KG1 (cell line): ENCODE results near the gene NFE2.
"Not testable (repeated sequence)": the region's sequence is repeated elsewhere in the genome, so short reads cannot be mapped to it uniquely, and the experiment has no call there.

ENCODE experiments used
- DNase-seq: peaks from one replicate; lab custom pipeline; 2025; lab: John Stamatoyannopoulos, UW

NFE2 gene

DNA sequence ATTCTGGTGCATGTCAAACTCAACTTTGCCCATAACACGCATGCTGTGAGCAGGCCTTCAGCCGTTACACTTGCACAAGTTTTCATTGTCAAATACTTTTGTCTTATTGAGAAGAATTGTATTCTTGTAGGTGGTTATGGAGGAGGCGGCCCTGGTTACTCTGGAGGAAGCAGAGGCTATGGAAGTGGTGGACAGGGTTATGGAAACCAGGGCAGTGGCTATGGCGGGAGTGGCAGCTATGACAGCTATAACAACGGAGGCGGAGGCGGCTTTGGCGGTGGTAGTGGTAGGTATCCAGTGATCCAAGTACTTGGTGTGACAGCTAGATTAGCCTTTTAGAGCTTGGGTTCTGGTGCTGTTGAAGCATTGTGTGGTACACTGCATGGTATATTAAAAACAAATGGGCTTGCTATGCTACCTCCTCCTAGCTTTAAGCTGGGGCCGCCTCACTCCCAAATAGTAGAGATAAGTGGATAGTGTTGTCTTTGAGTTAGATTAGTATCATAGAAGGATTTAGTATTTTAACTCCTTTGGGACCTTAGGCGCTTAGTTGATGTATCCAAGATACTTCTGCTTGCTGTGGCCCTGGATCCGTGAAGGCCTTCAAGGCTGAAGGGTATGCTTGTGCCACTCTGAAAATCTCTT is 17.7 kb downstream of the NFE2 start:
- no peak for DNase-seq

DNA sequence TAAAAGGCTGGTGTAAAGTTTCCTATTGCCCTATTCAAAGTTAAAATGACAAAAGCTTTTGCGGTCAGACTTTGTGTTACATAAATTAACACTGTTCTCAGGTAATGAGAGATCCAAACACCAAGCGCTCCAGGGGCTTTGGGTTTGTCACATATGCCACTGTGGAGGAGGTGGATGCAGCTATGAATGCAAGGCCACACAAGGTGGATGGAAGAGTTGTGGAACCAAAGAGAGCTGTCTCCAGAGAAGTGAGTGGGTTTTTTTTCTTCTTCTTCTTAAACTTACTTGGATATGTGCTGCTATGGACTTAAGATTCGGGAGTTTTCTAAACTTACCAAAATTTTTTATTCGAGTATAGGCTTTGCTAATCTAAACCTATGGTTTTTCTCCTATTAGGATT is 19.1 kb downstream of the NFE2 start:
- DNase-seq: not testable (repeated sequence)

DNA sequence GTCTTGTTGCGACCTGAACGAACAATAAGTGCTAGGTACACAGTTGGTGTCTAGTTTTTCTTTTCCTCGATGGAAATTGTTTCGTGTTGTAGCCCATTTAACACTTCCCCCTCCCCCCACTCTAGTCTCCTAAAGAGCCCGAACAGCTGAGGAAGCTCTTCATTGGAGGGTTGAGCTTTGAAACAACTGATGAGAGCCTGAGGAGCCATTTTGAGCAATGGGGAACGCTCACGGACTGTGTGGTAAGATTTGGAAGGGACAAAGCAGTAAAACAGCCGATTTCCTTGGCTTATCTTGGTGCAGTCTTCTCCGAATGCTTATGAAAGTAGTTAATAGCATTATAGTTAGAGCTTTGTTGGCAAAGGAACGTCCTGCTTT is 19.6 kb downstream of the NFE2 start:
- not testable (repeated sequence) for DNase-seq

DNA sequence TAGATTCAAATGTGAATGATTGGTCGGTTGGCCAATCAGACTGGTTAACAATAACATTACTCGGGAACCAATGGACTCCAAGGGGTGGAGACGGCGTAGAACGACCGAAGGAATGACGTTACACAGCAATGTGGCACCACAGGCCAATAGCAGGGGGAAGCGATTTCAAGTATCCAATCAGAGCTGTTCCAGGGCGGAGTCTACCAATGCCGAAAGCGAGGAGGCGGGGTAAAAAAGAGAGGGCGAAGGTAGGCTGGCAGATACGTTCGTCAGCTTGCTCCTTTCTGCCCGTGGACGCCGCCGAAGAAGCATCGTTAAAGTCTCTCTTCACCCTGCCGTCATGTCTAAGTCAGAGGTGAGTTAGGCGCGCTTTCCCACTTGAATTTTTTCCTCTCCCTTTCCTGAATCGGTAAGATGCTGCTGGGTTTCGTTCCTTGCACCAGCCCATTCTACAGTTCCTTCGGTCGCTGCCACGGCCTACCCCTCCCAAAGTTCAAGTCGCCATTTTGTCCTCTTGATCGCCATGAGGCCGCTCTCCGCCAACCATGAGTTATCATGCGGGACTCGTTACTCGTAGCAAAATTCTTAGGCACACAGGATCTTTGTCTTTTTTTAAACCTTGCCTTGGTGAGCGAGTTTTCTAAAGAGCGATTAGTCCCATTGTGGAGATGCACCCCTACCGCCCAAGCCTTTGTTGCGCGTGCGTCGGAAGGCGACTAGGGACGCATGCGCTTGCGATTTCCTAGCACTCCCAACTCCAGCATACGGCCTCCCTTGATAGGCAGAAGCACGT is 20.2 kb downstream of the NFE2 start, which contains the start of gene HNRNPA1:
Gene HNRNPA1 (plus strand): TSS at position 259 of the 793 bp plus-strand sequence. CDS start 82 bp downstream, at position 341.
- DNase-seq: peak; percentile 96

DNA sequence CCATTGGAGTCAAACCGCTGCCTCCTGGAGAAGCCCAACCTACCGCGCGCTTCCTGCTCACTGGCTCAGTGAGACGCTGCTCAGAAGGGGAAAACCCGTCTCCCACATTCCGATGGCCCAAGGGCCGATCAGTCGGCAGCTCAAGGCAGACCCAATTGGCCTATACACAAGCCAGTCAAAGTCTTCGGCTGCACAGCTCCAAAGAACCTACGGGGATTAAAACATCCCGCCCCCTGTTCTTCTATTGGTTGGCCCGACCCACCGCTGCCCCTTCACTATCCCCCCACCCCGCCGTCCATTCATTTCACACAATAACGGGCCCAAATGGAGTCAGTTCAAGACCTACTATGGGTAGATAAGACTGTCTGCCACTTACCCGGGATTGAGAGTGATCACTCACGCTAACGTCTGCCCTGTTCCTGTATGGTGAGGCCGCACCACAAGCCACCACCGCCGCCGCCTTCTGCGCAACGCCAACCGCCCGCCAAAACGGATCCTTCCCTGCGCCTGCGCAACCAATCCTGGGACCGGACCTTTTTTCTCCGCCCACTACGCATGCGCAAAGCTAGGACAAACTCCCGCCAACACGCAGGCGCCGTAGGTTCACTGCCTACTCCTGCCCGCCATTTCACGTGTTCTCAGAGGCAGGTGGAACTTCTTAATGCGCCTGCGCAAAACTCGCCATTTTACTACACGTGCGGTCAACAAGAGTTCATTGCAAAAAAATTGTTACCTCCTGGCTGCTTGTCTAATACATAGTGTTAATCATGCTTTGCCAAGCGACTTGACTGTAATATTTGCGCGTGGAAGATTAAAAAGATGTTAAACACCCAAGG is 21.0 kb downstream of the NFE2 start, which contains the start of gene CBX5:
Gene CBX5 (minus strand): TSS at position 491 of the 836 bp plus-strand sequence. CDS start 22,472 bp downstream, outside the sequence.
- DNase-seq: peak; percentile 96

DNA sequence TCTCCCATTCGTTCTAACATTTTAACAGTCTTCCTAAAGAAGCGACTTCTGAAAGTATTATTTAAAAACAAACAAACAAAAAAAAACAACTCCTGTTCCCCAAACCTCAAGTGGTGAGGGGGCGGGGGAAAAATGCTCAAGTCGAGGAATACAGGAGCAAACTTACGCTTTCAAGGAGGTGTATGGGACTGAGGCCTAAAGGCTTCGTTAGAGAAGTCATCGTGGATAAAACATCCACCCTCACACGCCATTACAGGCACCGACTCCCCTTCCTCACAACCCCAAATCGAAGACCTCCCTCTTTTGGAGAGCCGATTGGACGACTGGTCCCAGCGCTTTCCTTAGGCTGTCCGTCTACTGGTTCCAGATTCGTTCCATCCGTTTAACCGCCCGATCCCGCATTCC is 21.6 kb downstream of the NFE2 start:
- no peak for DNase-seq

DNA sequence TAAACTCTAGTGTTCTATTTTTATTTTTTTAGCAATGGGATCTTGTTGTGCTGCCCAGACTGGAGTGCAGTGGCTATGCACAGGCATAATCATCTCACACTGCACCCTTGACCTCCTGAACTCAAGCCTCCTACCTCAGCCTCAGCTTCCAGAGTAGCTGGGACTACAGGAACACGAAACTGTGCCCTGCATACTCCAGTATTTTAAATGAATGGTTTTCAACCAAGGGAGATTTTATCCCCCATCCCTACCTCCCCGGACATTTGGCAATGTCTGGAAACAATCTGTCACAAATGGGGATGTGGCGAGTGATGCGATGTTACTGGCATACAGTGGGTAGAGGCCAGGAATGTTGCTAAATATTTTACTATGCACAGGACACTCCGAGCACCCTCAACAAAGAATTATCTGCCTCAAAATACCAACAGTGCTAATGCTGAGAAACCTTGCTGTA is 23.0 kb downstream of the NFE2 start:
- no peak for DNase-seq

DNA sequence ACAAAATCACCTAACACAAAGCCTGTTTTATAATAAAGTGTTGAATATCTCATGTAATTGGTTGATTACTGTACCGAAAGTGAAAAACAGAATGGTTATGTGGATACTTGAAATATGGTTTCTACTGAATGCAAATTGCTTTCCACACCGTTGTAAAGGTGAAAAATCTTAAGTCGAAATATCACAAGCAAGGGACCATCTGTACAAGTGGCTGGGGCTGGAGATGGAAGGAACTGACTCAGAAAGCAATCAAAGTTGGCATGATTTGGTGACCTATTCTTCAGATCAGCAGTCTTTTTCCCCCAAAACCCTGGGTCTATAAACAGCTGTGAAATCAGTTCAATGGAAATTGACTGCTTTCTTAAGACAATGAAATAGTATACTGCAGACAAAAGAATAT is 24.4 kb downstream of the NFE2 start:
- DNase-seq: no peak

DNA sequence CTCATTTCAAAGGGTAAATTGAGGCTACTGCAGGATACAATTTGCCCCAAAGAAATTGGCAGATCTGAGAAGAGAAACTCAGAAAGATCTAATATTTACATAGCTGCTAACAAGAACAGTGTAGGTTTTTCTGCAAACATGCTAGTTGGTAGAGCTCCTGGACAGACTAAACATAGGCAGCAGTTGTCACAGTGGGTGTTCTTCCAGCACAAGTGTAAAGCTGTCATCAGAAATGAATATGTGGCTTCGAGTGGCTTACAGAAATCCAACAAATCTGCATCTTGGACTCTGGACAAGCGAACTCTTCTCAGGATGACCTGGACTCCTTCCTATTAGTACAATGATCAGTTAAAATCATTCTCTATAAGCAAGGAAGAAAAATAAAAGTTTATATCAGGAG is 26.8 kb downstream of the NFE2 start:
- DNase-seq: no peak

DNA sequence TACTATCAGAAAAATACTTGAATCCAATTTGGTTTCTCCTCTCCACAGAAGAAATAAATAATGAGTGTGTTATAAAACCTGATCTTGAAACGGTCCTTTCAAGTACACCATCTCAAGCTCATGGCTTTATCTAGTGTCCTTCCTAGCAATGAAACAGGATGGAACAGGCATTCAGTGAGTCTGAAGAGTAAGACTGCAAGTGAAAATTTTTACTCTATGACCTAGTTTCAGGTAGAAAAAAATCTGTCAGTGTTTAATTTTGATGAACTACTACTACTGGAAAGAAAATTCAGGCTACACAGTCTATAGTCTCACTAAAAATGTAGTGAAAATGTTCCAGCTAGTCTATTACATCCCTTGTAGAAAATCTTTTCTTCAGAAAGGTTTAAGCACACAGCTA is 28.6 kb downstream of the NFE2 start:
- DNase-seq: no peak

DNA sequence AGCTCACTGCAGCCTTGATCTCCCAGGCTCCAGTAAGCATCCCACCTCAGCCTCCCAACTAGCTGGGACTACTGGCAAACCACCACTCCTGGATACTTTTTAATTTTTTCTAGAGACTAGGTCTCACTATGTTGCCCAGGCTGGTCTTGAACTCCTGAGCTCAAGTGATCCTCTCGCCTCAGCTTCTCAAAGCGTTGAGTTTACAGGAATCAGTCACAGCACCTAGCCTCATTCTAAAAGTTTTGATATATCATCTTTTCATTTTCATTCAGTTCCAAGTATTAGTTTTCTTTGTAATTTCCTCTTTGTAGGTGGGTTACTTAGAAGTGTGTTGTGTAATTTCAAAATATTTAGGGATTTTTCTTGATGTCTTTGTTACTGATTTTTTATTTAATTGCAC is 30.5 kb downstream of the NFE2 start:
- no peak for DNase-seq

DNA sequence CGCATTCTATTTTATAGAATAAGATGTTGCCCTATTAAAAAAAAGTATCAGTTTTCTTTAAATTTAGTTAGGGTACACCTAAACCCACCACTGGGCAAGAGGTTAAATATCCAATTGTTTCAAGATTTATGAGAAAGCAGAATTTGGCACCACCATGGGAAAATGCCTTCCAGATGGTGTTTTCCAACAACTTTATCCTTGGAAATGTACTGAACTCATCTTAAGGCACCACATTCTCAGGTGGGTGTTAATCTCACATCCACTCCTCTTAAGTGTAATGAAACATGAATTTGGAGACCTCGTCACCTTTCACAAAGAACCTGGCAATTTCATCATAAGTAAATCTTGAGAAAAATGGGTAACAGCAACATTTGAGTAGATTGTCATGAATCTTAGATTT is 34.0 kb downstream of the NFE2 start:
- no peak for DNase-seq

DNA sequence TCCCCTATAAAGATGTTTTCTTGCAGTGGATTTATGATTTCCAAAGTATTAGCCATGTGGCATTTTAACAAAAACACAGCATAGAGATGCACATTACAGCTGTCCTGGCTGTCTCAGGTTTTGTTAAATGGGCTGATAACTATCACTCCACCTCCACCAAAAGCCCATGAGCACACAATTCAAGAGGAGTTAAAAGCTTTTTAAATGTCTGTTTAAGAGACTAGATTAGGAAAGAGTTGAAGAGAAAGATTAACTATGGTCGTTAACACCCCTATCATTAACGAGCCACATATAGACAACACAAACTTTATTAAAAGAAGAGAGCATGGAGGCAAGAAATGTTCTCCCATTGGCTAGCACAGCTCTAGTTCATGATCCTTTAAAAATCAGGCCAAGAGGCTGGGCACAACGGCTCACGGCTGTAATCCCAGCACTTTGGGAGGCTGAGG is 35.4 kb downstream of the NFE2 start:
- no peak for DNase-seq

DNA sequence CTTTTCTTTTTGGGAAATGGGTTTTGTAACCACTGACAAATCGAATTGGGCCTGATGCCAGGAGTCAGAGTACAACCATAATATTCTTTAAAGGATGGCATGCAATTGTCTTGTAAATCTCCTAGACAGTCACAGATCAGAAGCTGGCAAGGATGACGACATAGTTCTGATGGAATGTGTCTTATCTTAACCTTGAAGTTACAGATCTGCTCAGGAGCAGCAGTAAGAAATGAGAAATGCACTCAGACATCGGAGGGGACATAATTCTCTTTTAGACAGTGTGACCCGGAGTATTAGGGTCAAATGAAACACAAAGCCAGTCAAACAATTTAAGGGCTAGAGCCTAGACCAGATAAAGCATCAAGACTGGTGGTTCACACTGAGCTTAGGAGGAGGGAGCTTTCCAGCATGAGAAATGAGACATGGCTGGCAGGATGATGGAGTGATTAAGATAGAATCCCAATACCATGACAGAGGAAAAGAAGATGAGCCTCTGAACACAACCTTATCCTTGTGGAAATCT is 38.4 kb downstream of the NFE2 start:
- DNase-seq: no peak

DNA sequence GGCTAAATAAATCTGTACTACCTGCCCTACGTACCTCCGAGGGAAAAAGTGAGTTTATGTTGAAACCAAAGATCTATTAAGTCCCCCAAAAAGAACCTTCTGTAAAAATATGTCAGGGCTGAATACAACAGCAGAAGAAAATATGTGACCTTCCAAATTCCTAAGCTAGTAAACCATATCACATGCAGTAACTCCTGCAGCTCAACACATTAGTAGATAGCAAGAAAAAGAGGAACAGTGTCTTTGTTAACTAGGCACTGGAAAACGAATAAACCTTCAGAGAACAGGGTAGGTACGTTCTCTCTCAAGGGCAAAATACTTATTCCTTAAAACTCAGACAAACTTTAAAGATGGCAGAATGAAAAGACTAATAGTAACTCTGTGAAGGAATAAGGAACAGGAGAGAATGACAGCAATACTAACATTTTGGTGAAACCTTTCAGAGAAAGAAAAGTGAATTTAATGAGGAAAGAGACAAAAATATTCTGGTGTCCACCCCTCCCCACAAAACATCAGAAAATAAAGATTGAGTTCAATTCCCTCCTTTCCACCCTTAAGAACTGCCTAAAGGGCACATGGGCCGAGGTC is 38.9 kb downstream of the NFE2 start:
- DNase-seq: no peak

DNA sequence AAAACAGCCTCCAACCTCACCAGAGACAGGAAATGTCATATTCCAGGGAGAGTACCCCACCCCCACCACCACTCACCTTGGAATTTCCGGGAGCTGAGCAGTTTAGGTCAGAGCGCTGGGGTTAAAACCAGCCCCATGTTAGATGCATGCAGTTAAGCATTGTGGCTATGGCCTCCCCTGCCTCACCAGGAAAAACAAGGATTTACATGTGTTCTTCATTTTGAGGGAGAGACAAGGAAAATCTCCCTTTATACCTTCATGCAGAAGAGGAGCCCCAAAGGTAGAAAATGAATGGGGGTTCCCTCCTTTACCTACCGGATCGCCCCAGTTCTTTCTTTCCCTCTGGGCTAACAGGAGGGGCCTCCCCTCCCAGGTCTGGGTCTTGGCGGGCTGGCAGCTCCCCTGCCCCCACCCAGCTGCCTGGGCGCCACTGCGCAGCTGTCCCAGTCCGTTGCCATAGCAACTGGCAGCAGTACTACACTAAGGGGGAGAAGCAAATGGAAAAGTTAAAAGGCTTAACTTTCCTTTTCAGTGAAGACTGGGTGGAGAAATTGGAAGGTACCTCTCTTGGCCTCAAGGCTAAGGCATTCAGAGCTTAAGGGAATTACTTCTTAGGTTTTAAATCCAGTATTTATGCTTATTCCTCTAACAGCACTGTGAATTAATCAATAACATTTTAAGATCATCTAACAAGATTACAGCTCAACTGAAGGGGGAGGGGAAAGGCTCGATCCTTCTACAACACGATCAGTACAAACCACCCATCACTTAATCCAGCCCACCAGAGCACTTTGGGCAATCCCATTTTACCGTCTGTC is 41.4 kb downstream of the NFE2 start:
- DNase-seq: no peak

DNA sequence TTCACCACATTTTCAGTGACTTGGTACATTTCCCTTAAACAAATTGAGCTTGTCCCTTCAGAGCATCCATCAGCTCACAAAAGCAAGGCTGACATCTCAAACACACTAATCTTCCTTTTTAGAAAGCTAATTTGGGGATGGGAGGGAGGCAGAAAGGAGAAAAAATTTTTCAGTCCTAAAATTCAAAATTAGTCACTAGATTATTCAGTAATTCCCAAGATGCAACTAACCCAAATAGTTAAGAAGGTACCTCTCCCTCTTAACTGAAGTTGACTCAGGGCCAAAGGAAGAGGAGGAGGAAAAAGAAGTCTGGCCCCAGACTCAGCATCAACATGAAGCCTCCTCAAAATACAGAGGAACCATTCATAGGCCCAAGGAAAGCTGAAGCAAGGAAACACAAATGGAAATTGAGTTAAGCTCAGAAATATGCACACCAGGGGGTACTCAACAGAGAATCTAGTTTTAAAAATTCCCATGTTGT is 42.6 kb downstream of the NFE2 start:
- DNase-seq: no peak

DNA sequence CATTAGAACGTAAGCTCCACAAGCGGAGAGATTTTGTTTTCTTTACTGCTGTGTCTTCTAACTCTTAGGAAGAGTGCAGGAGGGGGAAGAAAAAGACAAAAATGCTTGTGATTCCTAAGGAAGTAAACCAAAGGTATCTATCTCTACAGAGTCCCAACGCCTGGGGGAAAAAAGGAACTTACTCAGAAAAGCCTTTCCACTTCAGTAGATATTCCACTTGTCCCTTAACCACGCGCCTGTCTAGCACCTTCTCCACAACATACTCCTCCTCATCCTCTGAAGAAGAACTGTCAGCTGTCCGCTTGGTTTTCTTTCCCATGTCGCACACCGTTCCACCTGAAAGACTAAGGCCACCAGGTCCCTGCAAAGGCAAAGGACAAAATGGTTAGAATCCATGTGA is 43.5 kb downstream of the NFE2 start:
- DNase-seq: no peak

DNA sequence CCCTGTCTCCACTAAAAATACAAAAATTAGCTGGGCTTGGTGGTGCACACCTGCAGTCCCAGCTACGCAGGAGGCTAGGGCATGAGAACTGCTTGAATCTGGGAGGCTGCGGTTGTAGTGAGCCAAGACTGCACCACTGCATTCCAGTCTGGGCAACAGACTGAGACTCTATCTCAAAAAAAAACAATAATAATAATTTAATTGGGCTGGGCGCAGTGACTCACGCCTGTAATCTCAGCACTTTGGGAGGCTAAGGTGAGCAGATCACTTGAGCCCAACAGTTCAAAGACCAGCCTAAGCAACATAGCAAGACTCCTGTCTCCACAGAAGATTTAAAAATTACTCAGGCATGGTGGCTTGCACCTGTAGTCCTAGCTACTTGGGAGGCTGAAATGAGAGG is 47.6 kb downstream of the NFE2 start:
- no peak for DNase-seq

DNA sequence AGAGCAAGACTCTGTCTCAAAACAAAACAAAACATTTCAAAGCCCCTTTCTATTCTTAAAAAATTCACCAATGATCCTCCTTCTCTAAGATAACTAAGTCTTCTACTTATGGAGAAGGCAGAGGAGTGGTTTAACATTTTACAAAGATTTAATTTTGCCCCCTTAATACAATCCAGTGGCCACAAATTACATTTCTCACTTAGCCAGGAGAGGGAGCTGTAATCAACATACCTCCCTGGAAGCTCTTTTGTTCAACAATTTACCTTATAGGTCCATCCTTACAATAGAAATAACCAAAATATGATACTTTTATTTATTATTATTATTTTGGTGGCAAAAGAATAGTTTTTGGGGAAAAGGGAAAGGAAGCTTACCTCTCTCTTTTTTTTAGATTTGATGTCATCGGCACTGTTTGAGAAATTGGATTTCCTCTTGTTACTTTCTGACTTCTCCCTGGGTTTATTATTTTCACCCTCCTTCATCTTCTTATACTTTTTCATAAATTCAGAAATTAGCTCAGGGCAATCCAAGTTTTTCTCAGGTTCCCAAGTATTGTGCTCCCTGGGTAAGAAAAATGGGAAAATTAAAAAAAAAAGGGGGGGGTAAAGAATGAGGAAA is 49.0 kb downstream of the NFE2 start:
- no peak for DNase-seq
